VCaP (cell line): ENCODE data around the gene TSSK3.

Experiments
- H3K27ac ChIP-seq: fragments of 450-650 bp; 2 replicates; pipeline ENCODE4 v1.5.1; 2017
- TF ChIP-seq, protein P1 (sequence below): fragments of 450-650 bp; conservative IDR thresholded peaks from 2 replicates; pipeline ENCODE4 v1.5.1; 2017; ENCODE audit warnings: mild to moderate bottlenecking, moderate library complexity

Gene TSSK3

DNA sequence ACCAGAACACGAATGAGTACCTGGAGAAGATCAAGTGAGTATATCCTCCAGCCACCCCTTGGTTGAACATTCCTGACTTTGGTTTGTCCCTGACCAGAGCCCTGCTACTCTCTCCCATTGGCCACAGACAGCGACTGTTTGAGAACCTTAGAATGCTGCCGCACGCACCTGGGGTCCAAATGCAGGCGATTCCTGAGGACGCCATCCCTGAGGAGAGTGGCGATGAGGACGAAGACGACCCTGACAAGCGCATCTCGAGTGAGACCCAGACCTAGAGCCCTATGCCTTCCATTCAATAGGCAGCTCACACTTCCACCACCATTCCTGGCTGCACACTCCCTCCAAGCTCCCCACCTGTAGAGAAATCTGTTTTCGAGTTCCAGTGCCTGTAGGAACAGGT is 30.8 kb upstream of the TSSK3 start:
- TF ChIP-seq, protein P1, sequence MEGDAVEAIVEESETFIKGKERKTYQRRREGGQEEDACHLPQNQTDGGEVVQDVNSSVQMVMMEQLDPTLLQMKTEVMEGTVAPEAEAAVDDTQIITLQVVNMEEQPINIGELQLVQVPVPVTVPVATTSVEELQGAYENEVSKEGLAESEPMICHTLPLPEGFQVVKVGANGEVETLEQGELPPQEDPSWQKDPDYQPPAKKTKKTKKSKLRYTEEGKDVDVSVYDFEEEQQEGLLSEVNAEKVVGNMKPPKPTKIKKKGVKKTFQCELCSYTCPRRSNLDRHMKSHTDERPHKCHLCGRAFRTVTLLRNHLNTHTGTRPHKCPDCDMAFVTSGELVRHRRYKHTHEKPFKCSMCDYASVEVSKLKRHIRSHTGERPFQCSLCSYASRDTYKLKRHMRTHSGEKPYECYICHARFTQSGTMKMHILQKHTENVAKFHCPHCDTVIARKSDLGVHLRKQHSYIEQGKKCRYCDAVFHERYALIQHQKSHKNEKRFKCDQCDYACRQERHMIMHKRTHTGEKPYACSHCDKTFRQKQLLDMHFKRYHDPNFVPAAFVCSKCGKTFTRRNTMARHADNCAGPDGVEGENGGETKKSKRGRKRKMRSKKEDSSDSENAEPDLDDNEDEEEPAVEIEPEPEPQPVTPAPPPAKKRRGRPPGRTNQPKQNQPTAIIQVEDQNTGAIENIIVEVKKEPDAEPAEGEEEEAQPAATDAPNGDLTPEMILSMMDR: no peak
- H3K27ac ChIP-seq: peak overlapping the region; percentile 92

DNA sequence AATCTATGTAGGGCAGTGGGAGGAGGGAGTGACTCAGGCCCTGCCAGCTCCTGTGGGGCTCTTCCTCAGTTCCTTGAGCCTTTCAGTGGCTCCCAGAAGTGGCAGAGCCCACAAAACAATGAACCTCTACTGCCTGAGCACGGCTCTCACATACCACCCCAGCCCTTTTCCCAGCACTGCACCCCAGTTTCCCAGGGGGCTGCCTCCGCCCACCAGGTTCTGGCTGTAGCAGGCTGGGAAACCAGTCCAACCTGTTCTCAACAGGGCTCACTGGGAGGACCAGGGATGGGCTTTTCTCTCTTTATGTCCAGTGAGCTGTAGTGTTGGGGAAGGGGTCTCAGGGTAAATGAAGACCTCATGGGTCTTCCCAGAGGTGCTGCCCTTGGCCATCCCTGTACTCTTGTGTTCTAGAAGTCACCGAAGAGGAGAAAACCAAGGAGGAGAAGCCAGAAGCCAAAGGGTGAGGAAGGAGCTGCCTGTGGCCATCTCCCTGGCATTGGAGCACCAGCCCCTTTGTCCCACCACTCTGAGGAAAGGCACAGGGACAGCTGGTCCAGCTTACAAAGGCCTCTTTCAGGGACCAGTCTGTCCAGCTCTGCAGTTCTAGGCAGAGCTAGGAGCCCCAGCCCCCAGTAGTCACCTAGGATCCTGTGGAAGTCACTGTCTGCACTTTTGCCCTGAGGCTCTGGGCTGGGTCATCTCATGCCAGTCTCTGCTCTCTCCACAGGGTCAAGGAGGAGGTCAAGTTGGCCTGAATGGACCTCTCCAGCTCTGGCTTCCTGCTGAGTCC is 29.9 kb upstream of the TSSK3 start:
- TF ChIP-seq, protein P1: no peak
- peak overlapping the region; percentile 92 for H3K27ac ChIP-seq

GRCh38 chr1:32333251-32333963 is 28.9 kb upstream of the TSSK3 start:
- peak overlapping the region; percentile 92 for H3K27ac ChIP-seq

DNA sequence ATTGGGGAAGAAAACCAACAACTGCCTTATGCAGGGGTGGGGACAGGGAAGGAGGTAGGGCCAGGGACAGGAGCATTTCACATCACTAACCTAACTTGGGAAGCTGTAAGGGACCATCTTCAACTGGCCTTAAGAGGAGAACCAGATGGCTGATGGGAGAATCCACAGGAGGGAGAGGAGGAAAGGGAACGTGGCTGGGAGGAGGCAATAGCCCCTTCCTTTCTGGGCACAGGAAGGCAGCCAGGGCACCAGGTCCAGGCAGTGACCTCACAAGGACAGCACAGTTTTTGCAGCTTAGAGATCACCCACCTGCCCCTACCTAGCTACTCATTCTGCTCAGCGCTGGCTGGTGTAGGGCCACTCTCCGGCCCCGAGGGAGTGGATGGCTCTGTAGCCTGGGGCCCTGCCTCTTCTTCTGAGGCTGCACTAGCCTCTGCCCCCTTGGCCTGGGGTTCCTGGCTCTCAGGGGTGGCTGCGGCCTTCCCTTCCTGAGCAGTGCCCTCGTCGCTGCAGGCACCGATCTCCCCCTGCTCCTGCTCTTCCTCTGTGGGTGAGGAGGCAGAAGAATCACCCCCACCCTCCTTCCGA is 28.0 kb upstream of the TSSK3 start:
- TF ChIP-seq, protein P1: no peak
- H3K27ac ChIP-seq: peak overlapping the region; percentile 92

More at GRCh38 chr1:32333251-32333963, 28.9 kb upstream of the TSSK3 start:
- TF ChIP-seq, protein P1: no peak

DNA sequence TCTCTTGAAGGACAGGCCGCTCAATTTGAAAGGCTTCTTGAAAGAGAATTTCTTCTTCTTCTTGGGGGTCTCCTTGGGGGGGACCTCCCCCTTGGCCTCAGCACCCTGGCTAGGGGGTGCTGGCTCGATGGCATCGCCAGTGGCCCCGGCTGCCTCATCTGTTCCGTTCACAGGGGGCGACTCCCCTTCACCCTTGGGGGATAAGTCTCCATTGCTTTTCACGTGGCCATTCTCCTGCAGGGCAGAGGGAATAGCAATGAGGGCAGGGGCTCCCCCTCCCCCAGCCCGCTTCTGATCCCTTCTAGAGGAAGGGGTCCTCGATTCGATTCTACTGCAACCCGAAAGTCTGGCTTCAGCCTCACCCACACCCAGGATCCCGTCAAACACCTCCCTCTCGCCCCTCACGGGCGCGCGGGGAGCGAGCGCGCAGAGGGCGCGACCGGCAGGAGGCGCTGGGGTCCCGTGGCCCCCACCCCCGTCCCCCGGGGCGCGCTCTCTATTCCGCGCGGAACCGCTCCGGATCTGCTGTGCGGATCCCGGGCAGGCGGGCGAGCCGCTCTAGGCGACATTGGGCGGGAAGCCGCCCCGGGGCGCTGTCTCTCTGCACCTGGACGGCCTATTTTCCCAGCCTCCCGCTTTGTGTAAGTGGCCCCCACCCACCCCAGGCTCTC is 27.3 kb upstream of the TSSK3 start:
- TF ChIP-seq, protein P1: peak; percentile 78
- peak overlapping the region; percentile 92 for H3K27ac ChIP-seq

DNA sequence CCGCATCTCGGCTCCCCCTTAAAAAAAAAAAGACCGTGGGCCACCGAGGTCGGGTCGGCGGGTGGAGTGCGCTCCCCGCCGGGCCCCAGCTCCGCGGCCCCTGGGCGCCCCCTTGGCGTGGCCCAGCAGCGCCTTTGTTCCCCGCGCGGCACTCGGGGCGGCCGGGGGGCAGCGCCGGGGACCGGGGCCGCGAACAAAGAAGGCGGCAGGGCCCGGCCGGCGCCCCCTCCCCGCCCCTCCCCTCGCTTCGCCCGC is 26.9 kb upstream of the TSSK3 start:
- TF ChIP-seq, protein P1: no peak
- H3K27ac ChIP-seq: peak overlapping the region; percentile 92
